NK-92 (cell line): ENCODE results near the gene NEIL1.
"Not testable (repeated sequence)": the region's sequence is repeated elsewhere in the genome, so short reads cannot be mapped to it uniquely, and the experiment has no call there.

Source experiments
- DNase-seq: peaks from one replicate; lab custom pipeline; 2025; ENCODE audit not compliant: unreplicated experiment; lab: John Stamatoyannopoulos, UW

NEIL1 gene

GRCh38 chr15:75371901-75372688 lies 25.3 kb downstream of the NEIL1 start:
- DNase-seq, result no peak

GRCh38 chr15:75380773-75381172 lies 33.9 kb downstream of the NEIL1 start:
- no peak for DNase-seq

GRCh38 chr15:75383986-75384385 lies 37.1 kb downstream of the NEIL1 start:
- DNase-seq, result not testable (repeated sequence)

GRCh38 chr15:75389791-75390382 lies 43.0 kb downstream of the NEIL1 start:
- DNase-seq, result no peak

GRCh38 chr15:75397494-75397893 lies 50.7 kb downstream of the NEIL1 start:
- no peak for DNase-seq

GRCh38 chr15:75403892-75404291 lies 57.1 kb downstream of the NEIL1 start:
- no peak for DNase-seq
